OCI-LY3 (cell line): ENCODE results near the gene PNMA6E.

Source experiments
- CTCF ChIP-seq: fragments of 200-600, 300-600 bp; sonication (generic); IDR thresholded peaks from 2 replicates; pipeline ENCODE4 v1.5.1; 2014; ENCODE audit warnings: antibody characterized with exemption, low read length, low read depth
- EZH2phosphoT487 ChIP-seq: fragments of 200-600 bp; shearing (Covaris generic); IDR thresholded peaks from 2 replicates; pipeline ENCODE4 v1.6.1; 2018; ENCODE audit warnings: antibody characterized with exemption, mixed run types, low read depth

- TF ChIP-seq CTCF (no peak), EZH2phosphoT487 (no peak)
Measured at GRCh38 chrX:153443476-153444332, 42.6 kb upstream of the PNMA6E start.
